Endometrium (tissue), 2 donors: Measurements from ENCODE around the gene HIGD2A.

Experiments used
- FAIRE-seq: peaks from 2 replicates; lab custom pipeline; 2012; peaks lifted over from hg19 to GRCh38; lab: Jason Lieb, UNC
- donor health status: control.
- donor health status: control.

Gene HIGD2A

GRCh38 chr5:176388444-176389134 is at the start of gene HIGD2A, which contains the start of gene NOP16:
Gene HIGD2A, plus strand, starts transcription at chr5:176388751. Its CDS starts 69 bp downstream, at chr5:176388820.
Gene NOP16, minus strand, starts transcription at chr5:176388598. Its CDS starts 59 bp downstream, at chr5:176388539.
- FAIRE-seq = peak; percentile 83

GRCh38 chr5:176339304-176339703 is 49.2 kb upstream of the HIGD2A start:
- no peak for FAIRE-seq

GRCh38 chr5:176341325-176342157 is 47.0 kb upstream of the HIGD2A start:
- no peak for FAIRE-seq

- FAIRE-seq = no peak
Observed at GRCh38 chr5:176342158-176342483, 46.4 kb upstream of the HIGD2A start.

- FAIRE-seq = no peak
Observed at GRCh38 chr5:176342766-176343458, 45.6 kb upstream of the HIGD2A start.

GRCh38 chr5:176350416-176350815 is 38.1 kb upstream of the HIGD2A start:
- no peak for FAIRE-seq

GRCh38 chr5:176352116-176352878 is 36.3 kb upstream of the HIGD2A start:
- no peak for FAIRE-seq

- no peak for FAIRE-seq
Observed at GRCh38 chr5:176353533-176353932, 35.0 kb upstream of the HIGD2A start.

- no peak for FAIRE-seq
Observed at GRCh38 chr5:176355400-176356178, 33.0 kb upstream of the HIGD2A start.

GRCh38 chr5:176356179-176356566 is 32.4 kb upstream of the HIGD2A start:
- FAIRE-seq = no peak

- FAIRE-seq = no peak
Observed at GRCh38 chr5:176359658-176360057, 28.9 kb upstream of the HIGD2A start.

- no peak for FAIRE-seq
Observed at GRCh38 chr5:176360894-176361436, 27.6 kb upstream of the HIGD2A start.

GRCh38 chr5:176361437-176362232 is 26.9 kb upstream of the HIGD2A start, which contains the start of gene KIAA1191:
Gene KIAA1191, minus strand, starts transcription at chr5:176361764. Its CDS starts 2,256 bp downstream, at chr5:176359508.
- FAIRE-seq = peak; percentile 12

- no peak for FAIRE-seq
Observed at GRCh38 chr5:176362233-176362490, 26.4 kb upstream of the HIGD2A start.

- no peak for FAIRE-seq
Observed at GRCh38 chr5:176364765-176365350, 23.7 kb upstream of the HIGD2A start.

- FAIRE-seq = no peak
Observed at GRCh38 chr5:176365351-176366231, 23.0 kb upstream of the HIGD2A start, which contains the start of gene ARL10. Gene ARL10, plus strand, starts transcription at chr5:176365487. Its CDS starts 77 bp downstream, at chr5:176365564.

GRCh38 chr5:176366232-176366894 is 22.2 kb upstream of the HIGD2A start:
- FAIRE-seq = no peak

GRCh38 chr5:176368726-176369125 is 19.8 kb upstream of the HIGD2A start:
- no peak for FAIRE-seq
